Astrocyte (in vitro differentiated cells and primary cell): ENCODE measurements around the gene JAGN1.

ENCODE experiments used
- CTCF ChIP-seq: IDR thresholded peaks from 2 replicates; pipeline ENCODE4 v1.5.1; 2011; ENCODE audit warnings: low read depth, mild to moderate bottlenecking, inconsistent platforms, low read length, moderate library complexity; ENCODE audit not compliant: insufficient read depth
- EZH2 ChIP-seq: IDR thresholded peaks from 2 replicates; pipeline ENCODE4 v1.6.1; 2012; ENCODE audit warnings: mild to moderate bottlenecking, low read length, inconsistent platforms; ENCODE audit not compliant: insufficient read depth

- TF ChIP-seq CTCF (no peak), EZH2 (no peak)
These were observed 27.4 kb downstream of the JAGN1 start for GRCh38 chr3:9917820-9918219.
